Stimulated activated CD4-positive, alpha-beta T cell treated with anti-CD3 and anti-CD28 coated beads, Interleukin-4, amount 100 ng/mL, for 48 hours (primary cell): ENCODE measurements around the gene KRTAP19-3.
"Not testable (repeated sequence)": the region's sequence is repeated elsewhere in the genome, so short reads cannot be mapped to it uniquely, and the experiment has no call there.

Experiments used
- DNase-seq, 2 donors: peaks; one replicate each; pipeline ENCODE4 v3.0.0-alpha.2; 2020; ENCODE audit warnings: low read depth in 2 of 2

KRTAP19-3 gene

DNA sequence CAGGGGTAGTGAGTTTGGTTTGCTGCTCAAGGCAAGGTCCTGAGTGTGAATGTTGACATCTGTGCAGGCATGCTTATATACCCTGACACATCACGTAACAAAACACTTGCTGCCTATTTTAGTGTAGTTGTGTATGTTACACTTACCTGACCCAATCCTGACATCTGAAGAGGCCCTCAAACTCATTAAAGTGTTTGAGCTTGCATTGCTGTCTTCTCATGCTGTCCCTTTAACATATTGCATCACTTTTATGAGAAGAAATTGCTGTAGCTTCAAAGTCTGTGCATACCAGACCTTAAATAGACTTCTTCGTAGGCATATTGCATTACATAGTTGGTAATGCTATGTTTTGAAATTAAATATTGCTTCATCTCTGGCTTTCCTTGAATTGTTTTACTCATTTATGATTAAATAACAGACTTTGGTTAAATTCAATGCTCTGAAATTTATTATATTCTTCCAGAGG is at the start of gene KRTAP19-3:
Gene KRTAP19-3, minus strand, starts transcription at position 51 of the 466 bp plus-strand sequence. CDS start 56 bp downstream, outside the sequence.
- DNase-seq, result no peak

DNA sequence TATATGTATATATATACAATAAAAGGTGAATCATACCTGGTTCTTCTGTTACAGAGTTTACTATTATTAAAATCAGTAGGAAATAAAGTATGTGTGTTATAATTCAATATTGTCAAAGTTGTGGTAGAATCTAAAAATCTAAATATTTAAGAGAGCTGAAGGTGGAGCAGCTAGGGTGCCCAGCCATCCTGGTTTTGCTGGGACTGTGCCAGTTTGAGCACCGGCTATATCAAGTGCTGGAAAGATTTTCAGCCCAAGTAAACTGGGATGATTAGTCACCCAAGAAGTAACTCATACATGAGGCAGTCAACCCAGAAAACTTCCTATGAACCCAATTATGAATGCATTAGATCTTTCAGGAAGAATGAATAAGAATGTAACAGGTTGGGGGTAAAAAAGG is 27.1 kb upstream of the KRTAP19-3 start:
- DNase-seq, result no peak

GRCh38 chr21:30515681-30516080 is 23.9 kb upstream of the KRTAP19-3 start:
- no peak for DNase-seq

GRCh38 chr21:30505621-30506205 is 13.9 kb upstream of the KRTAP19-3 start:
- DNase-seq, result not testable (repeated sequence)

DNA sequence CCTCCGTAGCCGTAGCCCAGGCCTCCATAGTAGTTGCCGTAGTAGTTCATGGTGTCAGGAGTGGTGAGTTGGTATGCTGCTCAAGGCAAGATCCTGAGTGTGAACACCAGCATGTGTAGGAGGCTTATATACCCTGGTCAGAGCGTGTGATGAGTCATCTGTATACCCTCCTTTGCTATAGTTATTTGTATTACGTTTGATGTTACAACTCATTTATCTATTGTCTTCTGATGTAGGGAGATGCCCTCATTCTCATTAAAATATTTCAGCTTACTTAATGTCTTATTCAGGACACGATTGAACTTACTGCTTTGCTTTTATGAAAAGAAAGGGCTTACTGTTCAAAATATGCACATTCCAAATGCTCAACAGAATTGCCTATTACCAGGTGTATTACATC is 10.2 kb upstream of the KRTAP19-3 start, which contains the start of gene KRTAP19-5:
Gene KRTAP19-5, minus strand, starts transcription at position 101 of the 400 bp plus-strand sequence. Its CDS starts 51 bp downstream, at position 50.
- no peak for DNase-seq

GRCh38 chr21:30497065-30497464 is 5.3 kb upstream of the KRTAP19-3 start, which contains the start of gene KRTAP19-4:
Gene KRTAP19-4, minus strand, starts transcription at chr21:30497165. Its CDS starts 55 bp downstream, at chr21:30497110.
- no peak for DNase-seq

- no peak for DNase-seq
Measured at GRCh38 chr21:30487336-30487735, 4.5 kb downstream of the KRTAP19-3 start, which contains the start of gene KRTAP19-2. Gene KRTAP19-2, minus strand, starts transcription at chr21:30487436. Its CDS starts 88 bp downstream, at chr21:30487348.

GRCh38 chr21:30486180-30486579 is 5.6 kb downstream of the KRTAP19-3 start:
- DNase-seq, result no peak

DNA sequence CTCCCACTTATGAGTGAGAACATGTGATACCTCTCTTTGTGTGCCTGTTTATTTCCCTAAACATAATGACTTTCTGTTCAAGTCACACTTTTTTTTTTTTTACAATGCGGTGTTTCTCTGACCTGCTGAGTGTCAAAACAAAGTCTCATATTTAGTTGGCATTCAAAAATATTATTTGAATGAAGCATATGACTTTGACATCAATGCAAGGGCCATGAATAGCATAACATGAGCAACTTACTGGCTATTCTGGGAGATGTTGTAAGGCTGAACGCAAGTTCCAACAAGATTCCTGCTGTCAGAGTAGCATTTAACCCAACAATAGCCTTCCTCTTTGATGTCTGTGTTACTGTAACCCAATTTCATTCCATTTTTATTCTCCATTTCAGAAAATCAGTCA is 9.7 kb downstream of the KRTAP19-3 start:
- DNase-seq, result no peak

DNA sequence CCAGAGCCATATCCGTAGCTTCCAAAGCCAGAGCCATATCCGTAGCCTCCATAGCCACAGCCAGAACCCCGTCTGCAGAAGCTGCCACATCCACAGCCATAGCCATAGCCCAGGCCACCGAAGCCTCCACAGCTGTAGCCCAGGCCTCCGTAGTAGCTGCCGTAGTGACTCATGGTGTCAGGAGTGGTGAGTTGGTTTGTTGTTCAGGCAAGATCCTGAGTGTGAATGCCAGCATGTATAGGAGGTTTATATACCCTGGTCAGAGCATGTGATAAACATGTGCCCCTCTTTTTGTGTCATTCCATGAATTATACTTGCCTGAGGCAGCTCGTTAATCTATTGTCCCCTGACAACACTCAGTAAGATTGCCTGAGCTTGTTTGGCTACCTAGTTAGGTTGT is 11.7 kb downstream of the KRTAP19-3 start, which contains the start of gene KRTAP19-1:
Gene KRTAP19-1, minus strand, starts transcription at position 223 of the 400 bp plus-strand sequence. Its CDS starts 50 bp downstream, at position 173.
- DNase-seq, result no peak

GRCh38 chr21:30479259-30479658 is 12.6 kb downstream of the KRTAP19-3 start:
- no peak for DNase-seq

DNA sequence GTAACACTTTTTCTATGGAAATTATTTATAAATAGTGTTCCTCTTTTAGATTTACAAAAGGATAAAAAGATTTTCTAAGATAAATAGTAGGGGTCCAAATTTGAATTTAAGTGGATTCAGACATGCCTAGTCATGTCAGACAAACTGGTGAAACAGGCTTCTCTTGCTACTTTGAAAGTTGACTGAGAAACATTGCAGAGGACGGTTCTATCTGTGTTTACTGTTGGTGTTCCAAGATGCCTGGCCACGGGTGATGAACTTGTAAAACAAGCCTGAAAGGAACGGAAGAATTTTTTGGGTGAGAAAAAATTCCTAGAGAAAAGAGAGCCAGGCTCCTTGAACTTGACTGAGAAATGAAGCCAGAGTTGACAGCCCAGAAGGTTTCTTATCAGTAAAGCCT is 13.8 kb downstream of the KRTAP19-3 start:
- no peak for DNase-seq

DNA sequence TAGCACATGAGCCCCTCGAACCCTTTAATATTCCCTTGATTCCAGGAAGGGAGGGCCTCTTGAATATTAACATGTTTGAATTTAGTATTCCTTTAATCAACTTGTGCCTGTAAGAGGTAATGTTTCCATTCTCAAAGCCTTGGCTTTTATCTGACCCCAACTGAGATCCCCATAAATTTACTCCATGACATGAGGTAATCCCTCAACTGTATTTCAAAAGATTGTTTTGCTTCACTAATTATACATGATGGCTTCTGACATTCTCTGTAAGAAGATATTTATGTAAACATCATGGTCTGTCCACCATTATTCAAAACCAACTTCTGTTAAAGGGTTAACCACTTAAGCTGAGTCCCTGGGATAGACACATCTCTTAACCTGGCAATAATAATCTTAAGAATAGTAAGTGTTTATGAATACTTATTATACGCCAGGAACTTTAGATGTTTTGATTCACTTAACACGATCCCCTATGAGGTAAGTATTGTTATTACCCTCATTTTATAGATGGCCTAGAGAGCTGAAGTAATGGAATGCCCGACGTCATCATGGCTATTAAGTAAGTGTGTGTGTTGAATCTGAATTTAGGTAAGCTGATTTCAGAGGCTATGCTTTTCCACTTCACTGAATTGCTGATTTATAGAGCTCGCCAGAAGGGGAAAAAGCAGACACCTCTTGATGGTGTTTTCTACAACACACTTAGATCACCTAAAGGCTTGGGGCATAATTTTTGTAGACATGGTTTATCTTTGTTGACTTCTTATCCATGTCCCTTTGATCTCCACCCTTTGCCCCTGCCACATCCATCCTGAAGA is 22.7 kb downstream of the KRTAP19-3 start:
- DNase-seq, result no peak

DNA sequence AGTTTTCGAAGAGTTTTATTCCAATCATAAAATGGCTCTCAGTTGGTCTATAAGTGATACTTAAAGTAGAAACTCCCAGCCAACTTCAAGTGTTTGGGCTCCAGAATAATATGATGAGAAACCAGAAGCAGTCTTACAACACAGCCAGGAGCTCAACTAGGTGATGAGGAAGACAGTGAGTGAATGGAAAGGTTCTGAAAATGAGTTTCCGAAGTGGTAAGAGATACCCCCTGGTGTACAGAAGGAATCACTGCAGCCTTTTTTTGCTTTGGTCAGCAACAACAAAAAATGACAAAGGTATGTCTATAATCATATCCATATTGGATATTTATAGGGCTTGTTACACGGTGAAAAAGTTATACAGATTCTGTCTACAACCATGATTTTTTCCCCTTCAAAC is 28.1 kb downstream of the KRTAP19-3 start:
- no peak for DNase-seq

DNA sequence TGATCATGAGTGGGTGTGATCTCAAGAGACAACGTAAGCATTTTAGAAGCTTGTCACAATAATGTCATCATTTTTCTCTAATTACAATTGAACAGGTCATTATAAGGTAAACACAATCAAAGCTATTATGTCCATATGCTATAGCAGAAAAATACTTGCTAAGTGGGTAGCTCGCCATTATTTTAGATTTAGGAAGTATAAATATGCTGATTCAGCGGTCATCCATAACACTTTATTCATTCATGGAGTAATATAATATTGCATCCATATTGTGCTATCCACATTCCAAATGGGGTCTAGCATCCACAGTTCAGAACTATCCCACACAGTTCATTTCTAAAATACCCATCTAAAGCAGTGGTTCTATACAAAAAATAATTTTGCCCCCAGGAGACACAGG is 43.3 kb downstream of the KRTAP19-3 start:
- no peak for DNase-seq

- no peak for DNase-seq
Measured at GRCh38 chr21:30447056-30447455, 44.8 kb downstream of the KRTAP19-3 start.

GRCh38 chr21:30444204-30444603 is 47.6 kb downstream of the KRTAP19-3 start:
- DNase-seq, result no peak

- DNase-seq, result no peak
Measured at GRCh38 chr21:30443226-30443625, 48.6 kb downstream of the KRTAP19-3 start.
